Endometrial microvascular endothelial cells (primary cell): Measurements from ENCODE around the gene FEZF2. TPM values are rescaled to one million over a fixed set of nuclear protein-coding genes. Genes with fewer than 3 reads are reported as not detected.

Experiments used
- in situ Hi-C: cut with HindIII; loops from 2 replicates; pipeline ENCODE4 v1.10.0; 2017; ENCODE audit warnings: low sequenced_read_pairs, low pct_unique_long_range_greater_than_20kb; ENCODE audit errors: inconsistent ontology term
- total RNA-seq: library from RNA; depleted of rRNA; stranded (reverse); fragments of >200 nt; gene quantifications from one replicate; pipeline ENCODE4 v1.2.3, GENCODE V29; 2015; ENCODE audit errors: inconsistent ontology term

Gene FEZF2
- total RNA-seq, 1 donor from 2014 or later: not detected

DNA sequence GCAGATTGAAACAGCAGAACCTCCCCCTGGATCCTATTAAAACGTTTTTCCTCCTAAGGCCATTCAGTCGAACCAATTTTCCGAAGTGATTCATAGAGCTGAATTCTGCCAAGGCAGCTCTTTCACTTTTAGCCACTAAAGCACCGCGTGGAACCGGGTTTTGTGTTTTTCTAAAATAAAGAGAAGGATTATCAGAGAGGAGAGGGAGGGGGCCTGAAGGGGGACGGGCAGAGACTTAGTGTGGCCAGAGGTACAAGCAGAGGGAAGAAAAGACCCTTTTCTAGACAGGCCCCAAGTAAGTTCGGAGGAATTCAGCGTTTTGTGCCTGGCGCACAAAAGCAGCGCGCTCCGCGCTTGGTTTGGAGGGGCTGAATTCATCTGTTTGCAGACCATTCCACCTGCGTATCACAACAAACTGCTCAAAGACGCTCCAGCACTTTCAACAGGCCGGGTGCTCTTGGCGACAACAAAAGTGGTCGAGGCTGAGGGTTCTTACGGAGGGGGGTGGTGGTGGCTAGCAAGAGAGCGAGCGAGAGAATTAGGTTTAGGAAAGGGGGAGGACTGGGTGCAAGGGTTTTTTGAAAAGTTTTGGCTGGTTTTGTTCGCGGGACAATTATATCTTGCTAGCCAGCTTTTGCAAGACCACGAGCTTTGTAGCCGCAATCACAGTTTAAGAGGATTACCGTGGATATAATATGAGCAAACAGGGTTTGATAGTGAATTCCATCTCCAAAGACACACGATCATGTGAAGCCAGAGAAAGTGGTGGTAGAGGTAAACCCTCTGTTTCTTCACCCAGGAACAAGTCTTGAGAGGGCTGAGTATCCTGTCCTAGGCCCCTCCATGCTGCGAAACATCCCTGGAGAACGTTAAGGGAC is 1.2 kb upstream of the FEZF2 start:
- in situ Hi-C loops: no loop called here

DNA sequence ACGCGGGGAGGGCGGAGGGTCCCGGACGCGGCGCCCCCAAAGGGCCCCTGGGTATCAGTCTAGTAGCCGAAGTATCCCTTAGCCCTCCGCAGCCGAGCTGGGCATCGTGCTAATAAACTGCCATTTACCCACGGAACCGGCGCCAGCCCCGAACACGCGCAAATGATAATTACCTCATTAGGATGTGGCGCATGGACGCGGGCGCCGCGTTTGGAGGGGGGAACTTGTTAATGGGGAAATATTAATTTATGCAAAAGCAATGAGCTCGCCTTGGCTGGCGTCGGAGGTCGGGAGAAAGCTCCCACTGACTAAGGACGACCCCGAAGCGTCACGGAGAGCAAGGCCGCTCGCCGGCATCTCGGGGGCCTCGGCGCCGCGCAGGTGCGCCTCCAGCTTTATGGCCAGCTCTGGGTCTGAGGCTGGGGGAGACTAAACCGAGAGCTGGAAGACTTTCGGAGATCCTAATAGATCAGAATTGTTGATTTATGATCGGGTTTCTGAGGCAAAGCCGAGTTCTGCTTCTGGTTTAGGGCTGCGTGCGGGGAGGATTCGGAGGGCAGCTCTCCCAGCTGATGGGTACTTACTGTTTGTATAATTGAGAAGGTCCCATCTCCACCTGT is 474 bp upstream of the FEZF2 start:
- in situ Hi-C loops: no loop called here

DNA sequence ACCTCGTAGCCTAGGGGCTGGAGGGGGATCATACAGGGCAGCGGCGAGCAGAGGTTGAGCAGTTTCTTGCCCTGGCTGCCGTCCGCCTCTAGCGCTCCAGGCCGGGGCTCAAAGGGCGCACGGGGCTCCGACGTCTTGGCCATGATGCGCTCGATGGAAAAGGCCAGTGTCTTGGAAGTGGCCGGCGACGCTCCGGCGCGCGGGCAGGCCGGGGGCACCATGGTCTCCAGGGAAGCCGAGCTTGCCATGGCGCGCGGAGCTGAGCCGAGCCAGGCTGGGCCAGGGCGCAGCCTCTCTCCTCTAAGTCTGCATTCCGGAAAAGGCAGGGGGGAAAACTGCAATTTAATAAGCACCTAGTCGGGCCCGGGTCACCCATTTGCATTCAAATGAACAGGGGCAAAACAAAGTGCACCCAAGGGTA is 719 bp downstream of the FEZF2 start:
- in situ Hi-C loops: no loop called here

DNA sequence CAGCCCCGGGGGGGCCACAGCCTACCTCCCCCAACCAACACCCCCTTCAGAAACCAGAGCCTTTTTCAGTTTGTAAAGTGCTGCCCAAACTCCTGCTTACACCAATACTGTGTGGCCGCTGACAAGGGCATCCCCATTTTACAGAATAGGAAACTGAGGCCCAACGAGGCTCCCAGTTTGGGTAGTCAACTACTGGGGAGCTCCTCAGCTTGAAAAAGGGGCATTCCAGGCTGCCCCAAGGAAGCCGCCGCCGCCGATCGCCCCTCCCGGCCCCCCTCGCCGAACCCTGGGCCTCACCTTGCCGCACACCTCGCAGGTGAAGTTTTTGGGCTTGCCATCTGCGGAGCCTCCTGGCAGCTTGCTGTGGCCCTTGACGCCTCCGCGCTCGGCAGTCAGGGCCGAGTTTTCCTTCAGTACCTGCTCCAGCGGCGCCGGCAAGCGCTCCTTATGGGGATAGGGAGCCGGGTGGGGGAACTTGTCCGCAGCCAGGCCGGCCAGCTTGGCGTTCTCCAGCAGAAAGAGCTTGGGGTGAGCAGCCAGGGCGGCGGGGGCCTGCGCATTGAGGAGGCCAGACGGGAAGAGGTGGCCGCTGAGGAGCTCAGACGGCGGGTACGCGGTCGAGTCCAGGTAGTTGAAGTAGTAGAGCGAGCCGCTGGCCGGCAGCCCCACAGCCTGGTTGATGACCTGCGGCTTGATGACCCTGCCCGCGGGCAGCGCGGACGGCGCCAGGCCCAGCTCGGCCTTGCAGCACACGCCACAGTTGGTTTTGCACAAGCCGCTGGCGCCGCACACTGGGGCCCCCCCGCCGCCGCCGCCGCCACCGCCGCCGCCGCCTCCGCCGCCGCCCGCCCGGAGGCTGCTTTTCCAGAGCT is 1.4 kb downstream of the FEZF2 start:
- in situ Hi-C loops: no loop called here

DNA sequence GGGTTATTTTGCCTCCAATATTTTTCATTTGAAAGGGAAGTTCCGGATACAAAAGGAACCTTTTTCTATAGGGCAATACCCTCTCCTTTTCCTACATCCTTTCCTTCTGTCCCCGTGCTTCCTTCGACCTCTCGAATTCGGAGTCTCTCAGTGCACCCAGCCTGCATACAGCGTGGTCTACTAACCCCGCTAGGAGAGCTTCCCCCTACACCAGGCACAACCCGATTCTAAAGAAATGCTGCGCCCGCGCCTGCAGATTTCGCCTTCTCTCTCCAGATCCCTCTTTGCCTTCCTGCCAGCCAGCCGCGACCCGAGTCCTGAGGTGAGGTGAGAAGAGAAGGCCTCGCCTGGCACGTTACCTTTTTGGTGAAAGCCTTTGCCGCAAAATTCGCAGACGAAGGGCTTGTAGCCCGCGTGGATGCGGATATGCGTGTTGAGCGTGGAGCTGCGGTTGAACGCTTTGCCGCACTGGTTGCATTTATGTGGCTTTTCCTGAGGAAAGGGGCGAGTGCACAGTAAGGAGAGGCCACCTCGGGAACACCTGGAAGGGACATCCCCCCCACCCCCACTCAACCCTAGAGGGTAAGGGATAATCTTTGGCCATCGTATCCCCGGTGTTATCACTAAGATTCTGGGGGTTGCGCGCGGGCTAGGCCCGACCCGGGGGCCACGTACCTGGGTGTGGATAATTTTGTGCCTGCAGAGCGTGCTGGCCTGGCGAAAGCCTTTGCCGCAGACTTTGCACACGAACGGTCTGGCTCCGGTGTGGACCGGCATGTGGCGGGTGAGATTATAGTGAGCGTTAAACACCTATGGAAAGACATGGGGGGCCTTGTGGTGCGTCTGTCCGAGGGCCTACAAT is 2.3 kb downstream of the FEZF2 start:
- in situ Hi-C loops: no loop called here

DNA sequence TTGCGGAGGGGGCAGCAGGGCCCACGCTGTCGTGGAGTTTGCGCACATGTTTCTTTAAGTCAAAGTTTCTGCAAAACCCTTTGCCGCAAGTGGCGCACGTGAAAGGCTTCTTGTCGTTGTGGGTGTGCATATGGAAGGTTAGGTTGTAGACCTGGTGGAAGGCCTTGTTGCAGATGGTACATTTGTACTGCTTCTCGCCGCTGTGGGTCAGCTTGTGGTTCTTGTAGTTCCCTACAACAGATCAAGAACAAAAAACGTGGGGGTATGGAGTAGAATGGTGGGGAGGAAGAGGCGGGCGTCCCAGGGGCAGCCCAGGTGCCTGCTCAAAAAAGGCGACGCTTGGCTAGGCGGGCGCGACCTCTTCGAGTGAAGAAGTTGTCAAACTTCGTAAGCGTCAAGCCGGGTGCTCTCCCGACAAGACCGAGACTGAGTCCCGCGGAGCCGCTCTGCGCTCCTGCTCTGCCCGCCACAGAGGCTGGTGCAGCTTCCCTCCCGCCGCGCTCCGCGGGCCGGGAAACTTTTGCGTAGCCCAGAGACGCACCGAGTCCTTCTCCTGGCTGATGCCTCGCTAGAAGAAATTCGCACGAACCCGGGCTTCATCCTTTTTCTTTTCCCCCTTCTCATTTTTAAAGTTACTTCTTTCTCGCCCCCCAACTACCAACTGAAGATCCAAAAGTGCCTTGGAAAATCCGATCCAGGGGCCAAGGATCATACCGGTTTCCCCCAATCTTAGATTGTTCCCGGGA is 3.1 kb downstream of the FEZF2 start:
- in situ Hi-C loops: no loop called here

DNA sequence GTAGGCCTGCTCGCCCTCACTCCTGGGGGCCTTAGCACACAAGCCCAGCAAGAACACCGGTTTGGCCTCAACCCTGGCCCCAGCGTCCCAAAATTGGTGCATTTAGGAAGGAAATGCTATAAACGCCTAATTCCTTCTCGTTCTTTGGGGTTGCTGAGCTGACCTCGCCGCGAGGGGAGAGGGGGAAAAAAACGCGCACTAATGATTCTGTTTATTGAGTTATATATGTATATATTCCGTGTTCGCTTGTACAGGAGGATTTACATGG is 3.9 kb downstream of the FEZF2 start:
- in situ Hi-C loops: no loop called here

DNA sequence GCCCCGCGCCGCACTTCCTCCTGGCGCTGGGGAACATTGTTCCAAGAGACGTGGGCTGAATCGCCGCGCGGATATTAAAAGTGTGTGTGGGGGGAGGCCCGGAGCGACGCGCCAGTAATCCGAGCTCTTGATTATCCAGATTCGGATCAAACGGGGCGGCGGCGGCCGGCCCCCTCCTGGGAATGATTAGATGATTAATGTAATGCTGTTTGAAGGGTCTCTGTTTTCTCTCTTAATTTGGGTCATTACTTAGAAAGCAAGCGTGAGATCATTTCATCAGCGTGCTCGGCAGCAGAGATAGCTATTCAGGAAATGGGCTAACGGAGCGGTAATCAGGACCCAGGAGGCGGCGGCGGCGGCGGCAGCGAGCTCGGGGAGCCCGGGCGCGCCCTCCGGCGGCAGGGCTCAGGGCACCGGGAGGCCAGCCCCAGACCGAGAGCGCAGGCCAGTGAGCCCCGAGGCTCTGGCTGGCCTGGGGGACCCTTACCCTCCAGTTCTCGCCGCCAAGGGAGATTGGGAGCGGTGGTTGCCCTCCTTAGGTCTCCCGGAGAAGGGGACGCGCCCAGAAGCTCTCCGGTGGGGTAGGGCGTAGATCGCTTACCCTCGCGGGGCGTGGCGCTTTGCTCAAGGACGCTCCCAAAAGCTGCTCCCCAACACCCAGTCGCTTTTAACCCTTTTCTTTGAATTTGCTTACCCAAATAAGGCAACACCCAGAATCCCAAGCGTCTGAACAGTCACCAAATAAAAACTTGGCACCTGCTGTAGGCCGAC is 4.5 kb downstream of the FEZF2 start:
- in situ Hi-C loops: no loop called here

DNA sequence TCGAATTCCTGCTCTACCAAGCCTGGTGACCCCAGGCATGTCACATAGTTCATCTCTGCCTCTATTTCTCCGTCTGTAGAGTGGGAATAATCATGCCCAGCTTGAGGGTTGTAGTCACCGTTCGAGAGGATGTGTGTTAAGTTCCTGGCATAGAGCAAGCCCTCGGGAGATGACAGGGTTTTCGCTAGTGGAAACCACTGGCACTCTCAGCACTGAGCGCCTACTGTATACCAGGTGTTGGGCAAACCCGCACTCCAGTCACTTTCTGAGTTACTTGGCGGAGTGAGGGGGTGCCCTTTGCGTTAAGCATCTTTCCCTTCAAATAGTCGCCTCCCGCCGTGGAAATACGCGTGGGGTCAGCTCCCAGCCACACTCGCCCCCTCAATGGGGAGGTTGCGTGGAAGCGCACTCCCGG is 5.1 kb downstream of the FEZF2 start:
- in situ Hi-C loops: no loop called here

DNA sequence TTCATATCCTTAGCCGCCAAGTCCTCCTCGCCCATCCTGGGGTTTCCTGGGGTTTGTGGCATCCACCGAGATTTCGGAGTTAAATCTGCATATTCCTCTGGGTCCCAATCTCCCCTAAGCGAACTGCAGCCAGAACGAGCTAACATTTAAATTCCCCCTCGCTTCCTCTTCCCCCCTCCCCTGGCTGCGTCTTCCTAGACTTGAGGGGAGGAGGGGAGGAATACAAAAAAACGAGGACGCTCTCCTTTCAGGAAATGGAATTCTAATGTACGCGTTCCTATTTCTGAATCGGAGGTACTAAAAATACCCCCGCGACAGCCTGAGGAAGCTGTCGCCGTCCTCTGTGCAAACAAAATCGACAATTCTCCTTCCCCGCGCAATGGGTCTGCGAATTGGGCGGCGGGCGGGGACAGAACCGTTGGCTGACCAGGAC is 5.6 kb downstream of the FEZF2 start:
- in situ Hi-C loops: no loop called here

DNA sequence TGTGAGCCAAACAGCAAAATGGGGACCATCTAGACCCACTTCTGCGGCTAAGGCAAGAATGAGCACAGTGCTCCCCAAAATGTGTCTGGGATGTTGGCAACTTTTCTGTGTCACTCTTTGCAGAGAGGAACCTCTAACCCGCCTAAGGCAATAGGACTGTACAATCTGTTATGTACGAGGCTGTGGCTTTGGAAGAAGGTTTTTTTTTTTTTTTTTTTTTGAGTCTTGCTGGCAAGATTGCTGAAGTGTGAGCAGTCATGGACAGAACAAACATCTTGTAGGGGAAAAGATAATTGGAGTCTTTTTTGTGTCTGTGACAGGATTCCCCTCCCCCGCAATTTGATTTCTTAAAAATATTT is 7.2 kb downstream of the FEZF2 start:
- in situ Hi-C loops: no loop called here

DNA sequence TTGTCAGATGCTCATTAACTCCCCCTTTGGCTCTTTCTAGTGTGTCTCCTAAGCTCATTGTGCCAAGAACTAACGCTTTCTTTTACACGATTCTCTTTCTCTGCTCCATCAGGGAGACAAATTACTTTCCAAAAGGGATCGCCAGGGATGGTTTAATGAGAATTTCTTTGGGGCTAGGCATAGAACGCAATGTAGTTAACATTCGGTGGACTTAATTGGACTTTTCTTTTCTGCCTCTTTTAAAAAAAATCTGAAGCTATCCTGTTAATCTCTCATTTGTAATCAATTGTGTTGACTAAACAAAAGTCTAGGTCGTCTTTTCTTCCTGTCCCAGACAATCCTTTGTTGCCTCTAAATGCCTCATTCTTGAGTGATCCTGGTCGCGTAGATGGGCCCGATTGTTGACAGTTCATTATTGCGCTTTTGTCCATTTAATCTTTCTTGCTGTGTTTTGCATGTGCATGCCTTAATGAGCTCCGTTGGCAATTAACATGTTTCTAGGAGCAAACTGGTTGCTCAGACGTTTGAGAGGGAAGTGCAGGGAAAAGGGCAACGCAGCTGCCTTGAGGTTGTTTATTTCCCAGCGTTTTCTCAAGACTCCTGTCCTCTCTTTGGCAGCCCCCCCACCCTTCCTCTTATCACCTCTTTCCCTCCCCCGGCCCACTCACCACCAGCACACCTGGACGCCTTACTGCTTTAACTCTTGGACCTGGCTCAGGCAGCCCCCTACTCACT is 7.8 kb downstream of the FEZF2 start:
- in situ Hi-C loops: no loop called here

DNA sequence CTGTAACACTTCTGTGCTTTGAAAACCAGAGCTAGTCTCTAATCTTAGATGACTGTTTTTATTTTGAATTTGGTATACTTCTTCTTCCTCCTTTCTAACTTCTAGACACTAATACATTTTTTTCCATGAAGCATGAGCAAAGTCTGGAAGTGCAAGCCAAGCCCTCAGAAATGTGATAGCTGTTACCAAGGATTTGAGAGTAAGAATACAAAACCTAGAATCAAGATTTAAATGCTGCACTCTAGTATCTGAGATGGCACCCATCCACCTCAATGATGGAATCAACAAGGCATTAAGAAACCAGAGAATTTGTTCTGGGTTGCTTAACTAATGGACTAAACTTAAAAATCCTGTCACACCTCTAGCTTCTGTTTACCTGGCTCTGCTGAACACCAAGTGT is 9.2 kb downstream of the FEZF2 start:
- in situ Hi-C loops: no loop called here

DNA sequence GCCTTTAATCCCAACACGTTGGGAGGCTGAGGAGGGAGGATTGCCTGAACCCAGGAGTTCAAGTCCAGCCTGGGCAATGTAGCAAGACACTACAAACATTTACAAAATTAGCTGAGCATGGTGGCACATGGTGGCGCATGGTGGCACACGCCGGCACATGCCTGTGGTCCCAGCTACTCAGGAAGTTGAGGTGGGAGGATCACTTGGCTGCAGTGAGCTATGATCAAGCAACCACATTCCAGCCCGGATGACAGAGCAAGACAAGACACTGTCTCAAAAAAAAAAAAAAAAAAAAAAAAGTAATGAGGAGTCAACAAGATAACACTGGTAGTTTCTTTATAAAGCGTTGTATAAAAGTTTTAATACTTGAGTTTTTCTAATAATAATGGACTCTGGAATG is 10.1 kb downstream of the FEZF2 start:
- in situ Hi-C loops: no loop called here

DNA sequence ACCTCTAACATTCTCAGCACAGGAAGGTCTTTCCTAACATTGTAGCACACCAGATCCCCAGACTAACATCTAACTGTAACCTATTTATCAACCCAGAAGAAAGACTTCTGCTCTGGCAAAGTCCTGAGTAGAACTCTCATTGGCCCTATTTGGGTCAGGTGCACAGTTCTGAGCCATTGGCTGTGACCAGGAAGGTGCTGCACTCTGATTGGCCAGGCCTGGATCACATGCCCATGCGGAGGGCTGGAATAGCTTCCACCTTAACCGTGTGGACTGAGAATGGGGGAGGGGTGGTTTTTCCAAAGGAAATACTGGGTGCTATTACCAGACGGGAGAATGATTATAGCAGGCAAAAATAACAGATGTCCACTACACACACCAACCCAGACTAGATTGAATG is 11.5 kb downstream of the FEZF2 start:
- in situ Hi-C loops: no loop called here

DNA sequence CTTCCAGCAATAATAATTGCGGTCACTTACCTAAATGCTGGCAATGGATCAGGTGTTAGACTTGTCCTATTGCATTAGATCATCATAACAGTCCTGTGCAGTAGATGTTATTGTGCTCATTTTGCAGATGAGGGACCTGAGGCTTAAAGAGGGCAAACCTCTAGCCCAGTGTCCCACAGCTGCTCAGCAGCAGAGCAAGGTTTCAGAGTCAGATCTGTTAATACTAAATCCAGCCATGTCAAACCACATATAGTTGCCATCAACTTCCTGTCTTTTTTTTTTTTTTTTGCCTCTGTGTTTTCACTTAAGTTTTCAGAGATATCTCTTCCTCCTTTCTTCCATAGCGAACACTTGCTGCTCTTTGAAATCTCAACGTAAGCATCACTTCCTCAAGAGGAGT is 12.1 kb downstream of the FEZF2 start:
- in situ Hi-C loops: no loop called here

DNA sequence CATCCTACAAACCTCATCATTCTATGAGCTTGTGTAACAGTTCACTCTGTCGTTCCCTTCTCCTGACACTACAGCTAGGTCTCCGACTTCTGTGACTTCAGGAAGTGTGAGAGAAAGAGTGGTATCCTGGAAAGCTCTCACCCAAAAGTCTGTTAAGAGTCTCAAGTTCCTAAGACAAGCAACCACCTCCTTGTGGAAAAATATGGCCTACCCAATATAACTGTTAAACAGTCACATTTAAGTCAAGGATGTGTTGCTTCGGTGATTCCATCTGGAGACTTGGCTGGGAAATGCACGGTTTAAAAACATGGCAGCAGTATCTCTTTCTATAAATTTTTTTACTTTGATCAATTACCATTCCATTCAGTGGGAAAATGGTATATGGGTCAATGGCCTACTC is 13.8 kb downstream of the FEZF2 start:
- in situ Hi-C loops: no loop called here
